Upper lobe of left lung (tissue), 4 donors: Measurements from ENCODE around the gene ZFX.

ENCODE experiments used
- EP300 ChIP-seq, 4 donors: sonication (generic); formaldehyde crosslinking; IDR thresholded peaks; one replicate each; pipeline ENCODE4 v1.5.1; 2017; ENCODE audit warnings: antibody characterized with exemption in 4 of 4, control low read depth in 2 of 4
- POLR2A ChIP-seq, 4 donors: fragments of 450-650 bp; IDR thresholded peaks; one replicate each; pipeline ENCODE4 v1.5.1; 2016 to 2017; ENCODE audit warnings: antibody characterized with exemption in 4 of 4, mild to moderate bottlenecking in 2 of 4
- POLR2AphosphoS5 ChIP-seq, 2 donors: sonication (generic); formaldehyde crosslinking; IDR thresholded peaks; one replicate each; pipeline ENCODE4 v1.5.1; 2017; ENCODE audit warnings: antibody characterized with exemption in 2 of 2
- TF ChIP-seq, protein P1 (sequence below), 6 experiments: fragments of 450-650 bp in 4 of 6; fragments of 200-600 bp in 2 of 6; sonication (generic) in 2 of 6; IDR thresholded peaks; one replicate each; pipeline ENCODE4 v1.5.1; 2016 to 2019; ENCODE audit warnings: antibody characterized with exemption in 6 of 6

DNA sequence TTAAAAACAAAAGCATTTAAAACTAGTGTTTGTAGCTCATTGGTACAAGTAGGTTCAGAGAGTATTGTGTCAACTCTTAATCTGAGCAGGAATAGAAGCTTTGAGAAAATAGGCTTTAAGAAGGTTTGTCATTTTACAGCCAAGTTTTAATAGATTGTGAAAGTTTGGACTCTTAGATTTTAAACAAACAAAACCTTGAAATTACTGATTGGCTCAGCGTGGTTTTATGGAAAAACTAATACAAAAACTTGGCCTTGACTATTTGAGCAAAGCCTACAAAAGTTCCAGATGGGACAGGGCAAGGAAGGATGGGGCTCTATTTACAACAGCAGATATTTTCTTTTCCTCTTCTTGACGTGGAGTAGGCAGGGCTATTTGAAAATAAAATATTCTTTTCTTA lies 16.5 kb downstream of the ZFX start:
- no peak for TF ChIP-seq POLR2A (IDR thresholded peaks at IDR 0.05)
- TF ChIP-seq, protein P1, sequence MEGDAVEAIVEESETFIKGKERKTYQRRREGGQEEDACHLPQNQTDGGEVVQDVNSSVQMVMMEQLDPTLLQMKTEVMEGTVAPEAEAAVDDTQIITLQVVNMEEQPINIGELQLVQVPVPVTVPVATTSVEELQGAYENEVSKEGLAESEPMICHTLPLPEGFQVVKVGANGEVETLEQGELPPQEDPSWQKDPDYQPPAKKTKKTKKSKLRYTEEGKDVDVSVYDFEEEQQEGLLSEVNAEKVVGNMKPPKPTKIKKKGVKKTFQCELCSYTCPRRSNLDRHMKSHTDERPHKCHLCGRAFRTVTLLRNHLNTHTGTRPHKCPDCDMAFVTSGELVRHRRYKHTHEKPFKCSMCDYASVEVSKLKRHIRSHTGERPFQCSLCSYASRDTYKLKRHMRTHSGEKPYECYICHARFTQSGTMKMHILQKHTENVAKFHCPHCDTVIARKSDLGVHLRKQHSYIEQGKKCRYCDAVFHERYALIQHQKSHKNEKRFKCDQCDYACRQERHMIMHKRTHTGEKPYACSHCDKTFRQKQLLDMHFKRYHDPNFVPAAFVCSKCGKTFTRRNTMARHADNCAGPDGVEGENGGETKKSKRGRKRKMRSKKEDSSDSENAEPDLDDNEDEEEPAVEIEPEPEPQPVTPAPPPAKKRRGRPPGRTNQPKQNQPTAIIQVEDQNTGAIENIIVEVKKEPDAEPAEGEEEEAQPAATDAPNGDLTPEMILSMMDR (IDR thresholded peaks at IDR 0.05) = no peak
- no peak for TF ChIP-seq EP300 (IDR thresholded peaks at IDR 0.05)
- TF ChIP-seq POLR2AphosphoS5 (IDR thresholded peaks at IDR 0.05) = no peak
